HG03025 (cell line): ENCODE measurements around the gene SELENOI.
A peak's percentile ranks its signal among the peaks of the same experiment; 100 is the strongest.
"Not testable (repeated sequence)": the region's sequence is repeated elsewhere in the genome, so short reads cannot be mapped to it uniquely, and the experiment has no call there.

Source experiments
- ATAC-seq: cut with Tn5 transposase; IDR thresholded peaks from one replicate; pipeline ENCODE4 v1.9.1; 2021; ENCODE audit warnings: mild to moderate bottlenecking, moderate library complexity; ENCODE audit not compliant: unreplicated experiment, low FRiP score

Gene SELENOI

DNA sequence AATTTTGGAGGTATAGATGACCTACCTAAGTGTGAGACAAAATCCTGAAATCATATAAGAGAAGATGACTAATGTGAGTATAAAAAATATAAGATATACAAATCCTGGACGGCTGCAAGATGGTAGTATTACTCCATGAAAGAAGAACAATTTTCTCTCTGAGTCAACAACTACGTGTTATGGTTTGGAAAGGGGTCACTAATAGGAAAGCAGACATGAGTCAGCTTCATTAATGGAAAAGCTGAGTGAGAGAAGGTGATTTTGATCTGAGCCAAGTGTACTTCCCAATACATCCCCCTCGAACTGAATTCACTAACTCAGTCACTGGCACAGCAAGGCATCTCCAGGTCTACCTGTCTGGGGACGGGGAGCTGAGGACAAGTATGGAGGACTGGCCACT is 20.1 kb upstream of the SELENOI start:
- ATAC-seq, result no peak

DNA sequence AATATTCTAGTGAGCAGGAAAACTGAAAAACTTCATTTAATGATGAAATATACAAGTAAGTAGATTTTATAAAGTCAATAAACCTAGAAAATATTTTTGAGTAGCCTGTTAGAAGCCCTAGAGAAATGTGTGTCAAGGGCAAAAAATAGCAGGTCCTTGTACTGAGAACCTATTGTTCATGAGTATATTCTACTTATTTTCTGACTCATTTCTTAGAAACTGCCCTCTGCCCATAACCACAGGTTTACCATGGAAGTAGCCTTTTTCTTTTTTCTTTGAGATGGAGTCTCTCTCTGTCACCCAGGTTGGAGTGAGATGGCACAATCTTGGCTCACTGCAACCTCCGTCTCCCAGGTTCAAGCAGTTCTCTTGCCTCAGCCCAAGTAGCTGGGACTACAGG is 19.4 kb upstream of the SELENOI start:
- ATAC-seq, result no peak

DNA sequence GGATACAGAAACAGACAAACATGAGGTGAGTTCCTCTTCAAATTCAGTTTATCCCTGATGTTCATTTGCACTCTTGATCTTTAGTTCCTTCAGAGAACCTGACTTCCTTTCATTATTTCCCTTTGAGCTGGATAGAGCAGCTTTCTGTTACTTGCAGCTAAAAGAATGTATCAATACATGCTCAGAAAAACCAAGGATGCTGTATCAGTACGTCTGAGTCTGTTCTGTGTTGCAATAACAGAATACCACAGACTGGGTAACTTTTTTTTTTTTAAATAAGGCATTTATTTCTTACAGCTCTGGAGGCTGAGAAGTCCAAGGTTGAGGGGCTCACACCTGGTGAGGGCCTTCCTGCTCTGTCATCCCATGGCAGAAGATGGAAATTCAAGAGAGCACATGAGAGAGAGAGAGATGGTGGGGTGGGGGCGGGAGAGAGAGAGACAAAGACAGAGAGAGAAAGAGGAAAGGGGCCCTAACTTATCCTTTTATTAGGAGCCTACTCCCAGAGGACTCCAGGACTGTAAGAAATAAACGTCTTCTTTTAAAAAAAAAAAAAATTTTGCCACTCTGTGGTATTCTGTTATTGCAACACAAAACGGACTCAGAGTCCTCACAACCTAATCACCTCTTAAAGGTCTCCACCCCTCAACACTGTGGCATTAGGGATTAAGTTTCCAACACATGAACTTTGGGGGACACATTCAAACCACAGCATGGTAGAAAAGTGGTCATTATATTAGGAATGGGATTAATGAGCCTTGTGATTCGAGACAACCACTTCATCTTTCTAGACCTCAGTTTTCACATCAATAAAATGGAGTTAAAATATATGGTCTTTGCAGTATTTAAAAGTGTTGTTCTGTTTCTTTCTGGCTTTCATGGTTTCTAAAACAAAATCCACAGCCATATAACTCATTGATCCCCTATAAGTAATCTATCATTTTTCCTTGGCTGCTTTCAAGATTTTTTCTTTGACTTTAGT is 18.4 kb upstream of the SELENOI start:
- no peak for ATAC-seq

DNA sequence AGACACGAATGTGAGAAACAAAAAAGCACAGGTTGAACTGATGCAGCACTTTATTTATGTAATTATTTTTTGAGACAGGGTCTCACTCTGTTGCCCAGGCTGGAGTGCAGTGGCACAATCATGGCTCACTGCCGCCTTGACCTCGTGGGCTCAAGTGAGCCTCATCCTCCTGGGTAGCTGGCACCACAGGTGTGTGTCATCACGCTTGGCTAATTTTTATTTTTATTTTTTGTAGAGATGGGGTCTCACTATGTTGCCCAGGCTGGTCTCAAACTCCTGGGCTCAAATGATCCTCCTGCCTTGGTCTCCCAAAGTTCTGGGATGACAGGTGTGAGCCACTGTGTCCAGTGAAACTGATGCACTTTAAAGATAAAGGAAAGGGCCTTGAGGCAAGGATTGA is 16.9 kb upstream of the SELENOI start:
- not testable (repeated sequence) for ATAC-seq

DNA sequence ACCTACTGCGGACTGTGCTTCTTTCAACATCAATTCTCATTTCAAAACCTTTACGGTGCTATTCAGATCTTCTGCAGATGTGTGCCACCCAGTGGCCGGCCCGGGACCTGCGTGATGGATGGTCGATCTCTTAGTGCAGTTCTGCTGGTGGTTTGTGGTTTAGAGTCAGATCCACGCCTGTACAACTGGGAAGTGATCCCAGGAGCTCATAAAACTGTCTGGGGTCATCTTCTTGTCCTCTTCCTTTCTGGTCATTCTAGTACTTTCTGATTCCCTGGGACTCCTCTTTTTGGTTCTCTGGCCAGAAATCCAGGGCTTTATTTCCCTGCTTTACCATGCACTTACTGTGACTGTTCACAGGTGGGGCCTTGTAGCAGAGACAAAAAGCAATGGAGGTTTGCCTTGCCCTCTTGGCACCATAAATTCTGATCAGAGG is 15.8 kb upstream of the SELENOI start:
- no peak for ATAC-seq

DNA sequence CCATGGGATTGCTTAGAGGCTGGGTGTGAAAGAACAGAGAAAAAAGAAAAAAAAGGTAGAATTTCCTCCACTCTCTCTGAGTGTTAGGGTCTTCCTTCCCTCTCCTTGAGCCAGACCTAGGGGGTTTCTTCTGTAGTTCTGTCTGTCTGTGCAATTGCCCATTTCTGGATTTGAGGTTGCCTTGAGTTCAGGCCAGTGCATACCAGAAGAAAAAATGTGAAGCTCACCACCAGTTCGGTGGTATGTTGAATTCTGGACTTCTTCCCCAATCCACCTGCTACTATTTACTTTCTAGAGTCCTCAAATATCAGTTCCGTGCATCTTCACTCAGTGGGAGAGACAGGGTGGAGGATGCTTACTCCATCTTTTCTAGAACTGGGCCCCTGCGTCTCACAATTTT is 15.3 kb upstream of the SELENOI start:
- ATAC-seq, result no peak

DNA sequence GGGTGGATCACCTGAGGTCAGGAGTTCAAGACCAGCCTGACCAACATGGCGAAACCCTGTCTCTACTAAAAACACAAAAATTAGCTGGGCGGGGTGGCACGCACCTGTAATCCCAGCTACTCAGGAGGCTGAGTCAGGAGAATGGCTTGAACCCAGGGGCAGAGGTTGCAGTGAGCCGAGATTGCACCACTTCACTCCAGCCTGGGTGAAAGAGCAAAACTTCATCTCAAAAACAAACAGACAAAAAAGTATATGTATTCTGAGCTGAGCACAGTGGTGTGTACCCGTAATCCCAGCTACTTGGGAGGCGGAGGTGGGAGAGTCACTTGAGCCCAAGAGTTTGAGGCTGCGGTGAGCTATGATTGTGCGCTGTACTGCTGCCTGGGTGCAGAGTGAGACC is 14.6 kb upstream of the SELENOI start:
- ATAC-seq, result not testable (repeated sequence)

DNA sequence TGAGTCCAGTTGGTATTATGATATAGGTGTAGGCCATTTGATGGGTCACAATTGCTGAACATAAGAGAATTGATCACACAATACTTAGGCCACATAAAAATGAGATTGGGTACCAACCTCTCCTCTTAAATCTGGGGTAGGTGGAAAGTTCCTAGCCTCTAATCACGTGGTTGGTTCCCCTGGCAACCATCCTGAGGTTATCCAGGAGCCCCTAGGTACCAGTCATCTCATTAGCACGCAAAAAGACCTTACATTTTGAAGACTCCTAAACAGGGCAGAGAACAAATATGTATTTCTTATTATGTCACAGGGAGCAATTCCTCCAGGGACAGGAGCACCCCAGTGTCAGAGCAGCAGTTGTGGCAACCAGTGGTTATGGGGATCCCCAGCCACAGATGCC is 12.7 kb upstream of the SELENOI start:
- no peak for ATAC-seq

DNA sequence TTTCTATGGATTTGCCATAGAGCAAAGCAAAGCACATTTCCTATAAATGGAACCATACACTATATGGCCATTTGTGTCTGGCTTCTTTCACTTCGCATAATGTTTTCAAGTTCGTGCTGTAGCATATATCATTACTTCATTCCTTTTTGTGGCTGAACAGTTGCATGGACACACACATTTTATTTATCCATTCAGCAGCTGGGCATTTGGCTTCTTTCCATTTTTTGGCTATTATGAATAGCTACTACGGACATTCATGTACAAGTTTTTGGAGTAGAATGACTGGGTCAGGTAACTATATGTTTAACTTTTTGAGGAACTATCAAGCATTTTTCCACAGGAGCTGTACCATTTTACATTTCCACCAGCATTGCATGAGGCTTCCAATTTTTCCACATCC is 10.7 kb upstream of the SELENOI start:
- ATAC-seq, result no peak

DNA sequence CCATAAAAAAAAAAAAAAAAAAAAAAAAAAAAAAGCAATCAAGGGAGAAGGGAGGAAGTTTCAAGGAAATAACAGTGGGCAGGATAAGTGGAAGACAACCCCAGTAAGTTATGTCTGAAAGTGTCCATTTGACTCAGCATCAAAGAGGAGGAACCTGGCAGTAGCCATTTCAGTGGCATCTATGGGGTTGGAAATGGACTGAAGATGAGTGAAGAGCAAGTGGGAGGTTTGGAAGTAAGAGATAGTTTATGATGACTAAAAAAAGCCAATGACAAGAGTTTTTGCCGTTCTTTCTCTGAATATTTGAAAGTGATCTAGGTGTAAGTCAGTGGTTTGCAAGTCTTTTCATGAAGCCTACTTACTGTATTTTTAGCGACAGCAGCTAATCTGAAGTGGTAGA is 9.2 kb upstream of the SELENOI start:
- no peak for ATAC-seq

DNA sequence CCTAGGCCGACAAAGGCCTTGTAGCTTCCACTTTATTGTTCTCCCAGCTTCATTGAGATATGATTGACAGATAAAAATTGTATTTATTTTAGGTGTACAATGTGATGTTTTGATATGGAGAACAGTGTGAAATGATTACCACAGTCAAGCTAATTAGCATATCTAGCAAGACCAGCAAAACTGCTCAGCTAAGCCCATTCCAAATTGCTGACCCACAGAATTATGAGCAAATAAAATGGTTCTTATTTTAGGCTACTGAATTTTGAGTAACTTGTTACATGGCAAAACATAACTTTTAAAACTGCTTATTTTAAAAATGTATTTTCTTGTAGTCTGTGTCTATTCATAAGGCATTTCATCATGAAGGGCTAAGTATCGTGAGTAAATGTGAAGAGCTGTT is 8.6 kb upstream of the SELENOI start:
- no peak for ATAC-seq

DNA sequence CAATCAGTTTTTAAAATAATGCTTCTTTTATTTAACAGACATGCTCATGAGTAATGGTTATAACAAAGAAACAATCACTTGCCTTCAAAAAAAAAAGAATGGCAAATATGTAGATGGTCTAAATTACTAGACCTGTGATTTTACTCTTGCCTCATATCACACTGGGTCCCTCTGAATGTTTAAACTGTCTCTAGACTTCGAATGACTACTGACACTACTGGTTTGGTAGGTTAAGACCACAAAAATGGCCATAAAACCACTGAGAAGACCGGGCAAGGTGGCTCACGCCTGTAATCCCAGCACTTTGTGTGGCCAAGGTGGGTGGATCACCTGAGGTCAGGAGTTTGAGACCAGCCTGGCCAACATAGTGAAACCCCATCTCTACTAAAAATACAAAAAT is 5.1 kb upstream of the SELENOI start:
- ATAC-seq, result no peak

DNA sequence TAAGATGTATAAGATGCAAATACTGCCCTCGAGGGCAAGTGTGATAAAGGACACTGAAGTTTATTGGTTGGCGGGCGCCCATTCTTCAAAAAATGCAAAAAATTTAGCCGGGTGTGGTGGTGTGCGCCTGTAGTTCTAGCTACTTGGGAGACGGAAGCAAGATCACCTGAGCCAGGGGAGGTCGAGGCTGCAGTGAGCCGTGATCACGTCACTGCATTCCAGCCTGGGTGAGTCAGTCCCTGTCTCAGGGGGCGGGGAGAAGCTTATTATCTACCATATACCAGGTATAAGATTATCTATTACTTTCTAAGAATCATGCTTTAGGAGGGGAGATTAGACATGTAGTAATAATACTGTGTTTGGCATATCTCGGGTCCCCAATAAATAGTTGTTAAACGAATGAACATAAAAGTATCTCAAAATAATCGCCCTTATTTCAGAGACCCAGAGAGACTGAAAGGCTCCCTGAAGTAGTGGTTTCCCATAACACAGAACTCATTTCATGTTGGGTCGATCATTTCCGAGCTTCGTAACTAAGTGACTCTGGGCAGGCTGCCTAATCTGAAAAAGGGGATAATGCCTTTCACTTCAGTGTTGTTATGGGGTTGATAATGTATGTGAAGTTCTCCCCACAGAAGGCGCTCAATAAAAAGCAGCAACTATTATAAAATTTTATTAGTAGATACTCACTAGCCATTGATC is 1.2 kb upstream of the SELENOI start:
- ATAC-seq, result no peak

DNA sequence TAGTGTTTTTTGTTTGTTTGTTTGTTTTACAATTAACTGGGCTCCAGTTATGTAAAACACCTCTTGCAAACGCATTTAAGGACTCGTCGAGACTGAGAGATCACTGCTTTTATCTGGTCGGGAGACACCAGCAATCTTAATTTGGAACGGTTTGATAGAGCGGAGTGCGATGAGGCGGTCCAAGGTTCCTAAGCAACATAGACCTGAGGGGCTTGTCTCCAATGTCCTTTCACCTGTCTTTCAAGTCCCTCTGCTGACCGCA is 729 bp upstream of the SELENOI start:
- no peak for ATAC-seq

DNA sequence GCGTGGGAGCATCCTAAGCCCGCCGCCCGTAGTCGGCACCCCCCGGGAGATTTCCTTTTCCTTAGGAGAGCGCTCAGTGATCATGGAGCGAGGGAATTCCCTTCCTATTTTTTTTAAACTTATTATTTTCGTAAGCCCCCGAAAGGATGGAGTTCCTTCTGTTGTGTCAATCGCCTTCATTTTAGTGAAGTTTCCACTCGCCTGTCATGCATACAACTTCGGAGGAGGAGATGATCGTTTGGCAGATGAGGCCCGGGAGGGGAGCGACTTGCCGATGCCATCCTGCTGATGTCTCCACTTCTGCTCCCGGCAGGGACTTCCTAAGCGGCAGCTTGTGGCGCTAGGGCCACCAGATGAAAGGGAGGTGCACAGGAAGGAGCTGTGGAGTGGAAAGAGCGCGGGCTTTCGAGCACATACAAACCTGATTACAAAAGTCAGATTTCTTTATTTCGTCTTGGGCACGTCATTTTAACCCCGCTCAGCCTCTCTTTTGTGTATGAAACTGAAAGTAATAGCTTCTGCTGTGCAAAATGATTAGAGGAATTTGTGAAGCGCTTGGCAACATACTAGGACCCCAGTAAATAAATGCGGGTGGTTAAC is 611 bp downstream of the SELENOI start, which contains the start of gene ADGRF3:
TSS of gene ADGRF3 (minus strand) at position 336 of the 600 bp plus-strand sequence. CDS start 555 bp downstream, outside the sequence.
- ATAC-seq, result peak; percentile 14

DNA sequence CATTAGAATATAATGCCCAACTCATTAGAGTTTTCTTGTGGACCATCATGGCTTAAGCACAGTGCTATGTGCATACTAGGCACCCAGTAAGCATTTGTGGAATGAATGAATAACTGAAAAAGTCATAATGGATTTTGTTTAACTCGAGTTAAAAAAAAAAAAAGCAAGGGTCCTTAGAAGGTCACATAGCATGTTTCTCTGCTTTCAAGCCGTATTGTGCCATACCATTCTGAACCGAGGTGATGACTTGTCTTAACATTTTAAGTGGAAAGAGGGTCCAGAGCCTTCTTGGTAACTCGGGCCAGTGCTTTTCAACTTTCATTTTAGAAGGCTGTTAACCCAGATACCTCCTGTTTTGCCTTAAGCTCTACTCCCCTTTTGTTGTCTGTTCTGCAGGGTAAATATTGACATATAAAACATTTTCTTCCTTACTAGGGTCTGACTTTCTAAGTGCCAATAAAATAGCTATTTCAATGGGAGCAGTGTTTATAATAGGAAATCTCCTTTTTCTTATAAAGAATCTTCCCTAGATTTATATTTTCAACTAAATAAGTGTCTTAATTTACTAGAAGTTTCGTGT is 1.4 kb downstream of the SELENOI start:
- ATAC-seq, result no peak

DNA sequence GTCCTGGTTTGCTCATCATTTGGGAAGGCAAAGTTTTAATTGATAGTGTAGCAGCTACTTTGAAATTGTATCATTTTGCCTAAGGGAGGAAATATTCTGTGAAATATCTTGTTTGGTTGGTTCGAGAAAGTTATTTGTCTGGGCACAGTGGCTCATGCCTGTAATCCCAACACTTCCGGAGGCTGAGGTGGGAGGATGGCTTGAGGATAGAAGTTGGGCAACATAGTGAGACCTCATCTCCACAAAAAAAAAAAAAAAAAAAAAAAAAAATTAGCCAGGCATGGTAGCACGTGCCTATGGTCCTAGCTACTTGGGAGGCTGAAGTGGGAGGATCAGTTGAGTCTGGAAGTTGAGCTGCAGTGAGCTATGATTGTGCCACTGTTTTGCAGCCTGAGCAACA is 3.7 kb downstream of the SELENOI start:
- ATAC-seq, result no peak

DNA sequence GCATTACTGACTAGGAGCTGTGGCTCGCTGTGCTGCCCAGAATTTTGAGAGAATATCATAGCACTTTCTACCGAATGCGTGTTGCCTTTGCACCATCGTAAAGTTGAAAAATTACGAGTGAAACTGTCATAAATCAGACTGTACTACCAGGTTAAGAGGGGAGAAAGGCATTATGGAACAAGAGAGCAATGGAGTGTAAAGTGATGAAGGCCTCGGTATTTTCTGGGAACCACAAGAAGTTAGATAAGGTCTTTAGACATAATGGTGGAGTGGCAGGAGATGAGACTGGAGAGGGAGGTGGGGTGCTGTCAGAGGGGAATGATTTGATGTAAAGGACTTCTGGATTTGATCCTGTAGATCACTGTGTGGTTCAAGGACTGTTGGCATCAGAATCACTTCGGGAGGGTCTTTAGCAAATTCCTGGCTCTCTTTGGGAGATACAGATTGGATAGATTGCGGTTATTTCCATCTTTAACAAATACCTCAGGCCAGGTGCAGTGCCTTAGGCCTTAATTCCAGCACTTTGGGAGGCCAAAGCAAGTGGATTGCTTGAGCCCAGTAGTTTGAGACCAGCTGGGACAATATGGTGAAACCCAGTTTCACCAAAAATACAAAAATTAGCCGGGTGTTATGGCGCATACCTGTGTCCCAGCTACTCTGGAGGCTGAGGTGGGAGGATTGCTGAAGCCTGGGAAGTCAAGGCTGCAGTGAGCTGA is 5.6 kb downstream of the SELENOI start:
- ATAC-seq, result no peak

DNA sequence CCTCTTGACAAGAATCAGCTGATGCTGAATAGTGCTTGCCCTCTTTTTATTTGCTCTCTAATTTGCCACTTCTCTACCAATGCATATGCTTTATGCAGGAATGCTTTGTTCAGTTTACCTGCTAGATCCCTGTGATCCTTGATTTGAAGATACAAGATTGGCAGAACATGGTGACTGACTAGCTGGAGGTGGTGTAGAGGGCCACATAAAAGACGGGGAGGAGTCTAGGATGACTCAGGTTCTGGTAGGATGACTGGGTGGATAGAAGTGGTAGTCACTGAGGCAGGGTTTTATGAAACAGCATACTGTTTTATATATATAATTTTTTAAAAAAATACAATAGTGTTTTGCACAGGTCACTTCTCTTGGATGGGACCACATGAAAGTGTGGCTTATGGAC is 6.9 kb downstream of the SELENOI start:
- no peak for ATAC-seq

DNA sequence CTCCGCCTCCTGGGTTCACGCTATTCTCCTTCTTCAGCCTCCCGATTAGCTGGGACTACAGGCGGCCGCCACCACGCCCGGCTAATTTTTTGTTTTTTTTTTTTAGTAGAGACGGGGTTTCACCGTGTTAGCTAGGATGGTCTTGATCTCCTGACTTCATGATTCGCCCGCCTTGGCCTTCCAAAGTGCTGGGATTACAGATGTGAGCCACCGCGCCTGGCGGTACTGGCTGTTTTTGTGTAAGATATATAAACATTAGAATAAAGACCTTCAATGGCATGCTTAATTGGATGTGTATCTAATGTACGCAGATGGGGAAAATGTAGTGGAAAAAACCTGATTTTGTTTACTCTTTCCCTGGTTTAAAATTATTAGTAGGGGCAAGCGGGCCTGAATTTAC is 8.5 kb downstream of the SELENOI start:
- ATAC-seq, result not testable (repeated sequence)
